Activated T-cell treated with anti-CD3 and anti-CD28 coated beads, Interleukin-2, amount 50 U/mL, for 24 hours (primary cell): Measurements from ENCODE around the gene CARD11.
"Not testable (repeated sequence)": the region's sequence is repeated elsewhere in the genome, so short reads cannot be mapped to it uniquely, and the experiment has no call there.

Experiments
- DNase-seq: peaks from one replicate; pipeline ENCODE4 v3.0.0-alpha.2; 2020
- H3K27ac Mint-ChIP-seq: 2 replicates; pipeline ENCODE4 v1.8.0; 2020; ENCODE audit warnings: mild to moderate bottlenecking, mixed read lengths
- H3K27me3 Mint-ChIP-seq: 2 replicates; pipeline ENCODE4 v1.8.0; 2020; ENCODE audit warnings: mixed read lengths
- H3K36me3 Mint-ChIP-seq: 2 replicates; pipeline ENCODE4 v1.8.0; 2020; ENCODE audit warnings: low read depth, mixed read lengths
- H3K4me1 Mint-ChIP-seq: 2 replicates; pipeline ENCODE4 v1.8.0; 2020; ENCODE audit warnings: low read depth, mixed read lengths
- H3K4me3 Mint-ChIP-seq: 2 replicates; pipeline ENCODE4 v1.8.0; 2020; ENCODE audit warnings: mild to moderate bottlenecking, moderate library complexity, mixed read lengths
- H3K9me3 Mint-ChIP-seq: 2 replicates; pipeline ENCODE4 v1.8.0; 2020; ENCODE audit warnings: mixed read lengths

The CARD11 gene

GRCh38 chr7:2924866-2925840 is 118.5 kb downstream of the CARD11 start:
- Mint-ChIP-seq H3K4me1 (no peaks in the 10 kb centered on the region), H3K27me3 (no peaks in the 10 kb centered on the region), H3K36me3 (peaks cover 81% of the 10 kb centered on the region), H3K4me3 (no peak overlapping the region), H3K27ac (peak overlapping the region; percentile 63), H3K9me3 (no peaks in the 10 kb centered on the region)
- no peak for DNase-seq

DNA sequence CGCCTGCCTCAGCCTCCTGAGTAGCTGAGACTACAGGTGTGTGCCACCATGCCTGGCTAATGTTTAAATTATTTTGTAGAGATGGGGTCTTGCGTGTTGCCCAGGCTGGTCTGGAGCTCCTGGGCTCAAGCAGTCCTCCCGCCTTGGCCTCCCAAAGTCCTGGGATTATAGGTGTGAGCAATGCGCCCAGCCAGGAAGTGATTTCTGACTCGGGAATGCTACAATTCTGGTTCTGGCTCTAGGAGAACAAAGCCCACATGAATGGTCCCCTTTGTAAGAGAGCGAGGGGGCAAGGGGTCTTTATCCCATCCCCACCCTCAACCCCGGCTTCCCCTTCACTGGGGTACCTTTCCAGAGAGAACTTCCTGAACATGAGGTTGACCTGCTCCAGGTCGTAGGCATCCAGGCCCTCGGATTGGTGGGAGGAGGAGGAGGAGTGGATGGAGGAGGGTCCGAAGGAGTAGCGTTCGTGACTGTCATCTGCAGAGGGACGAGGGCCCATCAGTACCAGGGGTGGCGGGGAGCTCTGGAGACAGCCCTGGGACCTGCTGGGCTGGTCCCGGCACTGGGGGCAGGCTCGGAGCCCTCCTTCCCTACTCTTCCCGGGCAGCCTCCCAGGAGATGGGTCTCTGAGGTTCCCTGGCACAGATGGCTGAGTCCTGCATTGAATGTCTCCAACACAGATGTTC is 119.6 kb downstream of the CARD11 start:
- Mint-ChIP-seq H3K36me3 (peaks cover 85% of the 10 kb centered on the region), H3K27ac (peak overlapping the region; percentile 18), H3K27me3 (no peaks in the 10 kb centered on the region), H3K4me1 (no peaks in the 10 kb centered on the region), H3K4me3 (no peak overlapping the region), H3K9me3 (no peaks in the 10 kb centered on the region)
- DNase-seq: no peak

GRCh38 chr7:2923291-2923781 is 120.3 kb downstream of the CARD11 start:
- DNase-seq: no peak
- H3K27me3 Mint-ChIP-seq: no peaks in the 10 kb centered on the region

DNA sequence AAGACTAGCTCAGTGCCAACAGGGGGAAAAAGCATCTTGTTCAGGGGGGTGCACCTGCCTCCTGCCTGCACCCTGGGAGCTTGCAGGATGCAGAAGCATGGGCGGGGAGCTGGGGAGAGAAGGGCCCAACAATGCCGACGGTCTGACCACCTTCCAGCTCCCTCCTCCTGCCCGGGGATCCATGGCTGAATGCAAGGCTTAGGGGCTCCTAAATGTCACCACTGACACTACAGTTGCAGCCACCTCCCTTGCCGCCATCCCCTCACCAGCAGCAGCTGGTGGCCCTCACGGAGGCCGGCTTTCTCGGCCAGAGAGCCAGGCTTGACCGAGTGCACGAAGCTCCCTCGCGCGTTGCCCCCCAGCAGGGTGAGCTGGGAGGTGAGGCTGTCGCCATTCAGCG is 120.8 kb downstream of the CARD11 start:
- no peaks in the 10 kb centered on the region for H3K9me3 Mint-ChIP-seq
- no peaks in the 10 kb centered on the region for H3K27me3 Mint-ChIP-seq
- H3K4me3 Mint-ChIP-seq: no peak overlapping the region
- no peak for DNase-seq
- H3K36me3 Mint-ChIP-seq: peaks cover 88% of the 10 kb centered on the region
- H3K27ac Mint-ChIP-seq: no peak overlapping the region
- no peaks in the 10 kb centered on the region for H3K4me1 Mint-ChIP-seq

More at GRCh38 chr7:2923291-2923781, 120.3 kb downstream of the CARD11 start:
- no peak overlapping the region for H3K4me3 Mint-ChIP-seq
- no peaks in the 10 kb centered on the region for H3K9me3 Mint-ChIP-seq
- H3K36me3 Mint-ChIP-seq: peaks cover 86% of the 10 kb centered on the region
- H3K27ac Mint-ChIP-seq: peak overlapping the region; percentile 18
- H3K4me1 Mint-ChIP-seq: no peaks in the 10 kb centered on the region

- H3K27me3 Mint-ChIP-seq: no peaks in the 10 kb centered on the region
- H3K27ac Mint-ChIP-seq: no peak overlapping the region
- H3K36me3 Mint-ChIP-seq: peaks cover 89% of the 10 kb centered on the region
- H3K4me1 Mint-ChIP-seq: no peaks in the 10 kb centered on the region
- DNase-seq: no peak
- no peaks in the 10 kb centered on the region for H3K9me3 Mint-ChIP-seq
- H3K4me3 Mint-ChIP-seq: no peak overlapping the region
Measured at GRCh38 chr7:2922348-2922691, 121.3 kb downstream of the CARD11 start.

DNA sequence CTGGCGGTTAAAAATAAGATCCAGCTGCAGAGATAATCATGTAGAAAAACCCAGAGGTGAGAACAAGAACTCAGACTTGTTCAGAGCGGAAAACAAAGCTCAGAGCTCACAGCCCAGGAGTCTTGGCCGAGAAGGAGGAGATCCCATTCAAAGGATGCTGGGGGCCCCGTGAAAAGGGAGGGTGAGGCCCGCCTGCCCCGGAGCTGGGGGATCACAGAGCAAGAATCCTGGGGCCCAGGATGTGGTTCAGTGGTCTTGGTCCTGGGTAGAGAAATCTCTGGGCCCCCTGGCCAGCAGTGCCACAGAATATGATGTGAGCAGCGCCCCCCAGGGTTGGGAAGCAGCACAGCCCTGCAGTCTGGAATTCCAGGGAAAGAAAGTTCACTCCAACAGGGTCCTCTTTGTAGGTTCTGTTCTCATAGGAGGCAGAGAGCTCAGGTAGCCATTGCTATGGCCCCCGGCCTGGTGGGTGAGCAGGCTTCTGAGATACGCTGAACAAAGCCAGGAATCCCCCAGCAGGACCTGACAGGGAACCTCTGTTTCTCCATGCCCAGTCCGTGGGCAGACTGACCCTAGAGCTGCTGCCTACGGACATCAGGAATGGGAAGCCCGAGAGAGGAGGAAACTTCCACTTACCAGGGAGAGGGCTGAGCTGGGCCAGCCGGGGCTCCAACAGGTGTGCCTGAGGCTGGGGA is 121.9 kb downstream of the CARD11 start:
- no peaks in the 10 kb centered on the region for H3K4me1 Mint-ChIP-seq
- H3K27ac Mint-ChIP-seq: peak overlapping the region; percentile 18
- H3K9me3 Mint-ChIP-seq: no peaks in the 10 kb centered on the region
- H3K4me3 Mint-ChIP-seq: no peak overlapping the region
- peaks cover 91% of the 10 kb centered on the region for H3K36me3 Mint-ChIP-seq
- H3K27me3 Mint-ChIP-seq: no peaks in the 10 kb centered on the region
- DNase-seq: no peak

- H3K27me3 Mint-ChIP-seq: no peaks in the 10 kb centered on the region
- H3K36me3 Mint-ChIP-seq: peaks cover 91% of the 10 kb centered on the region
- no peak overlapping the region for H3K4me3 Mint-ChIP-seq
- H3K4me1 Mint-ChIP-seq: no peaks in the 10 kb centered on the region
- H3K27ac Mint-ChIP-seq: peak overlapping the region; percentile 18
- no peaks in the 10 kb centered on the region for H3K9me3 Mint-ChIP-seq
- DNase-seq: no peak
Measured at GRCh38 chr7:2920956-2921652, 122.6 kb downstream of the CARD11 start.

- H3K27me3 Mint-ChIP-seq, H3K4me1 Mint-ChIP-seq, DNase-seq, H3K4me3 Mint-ChIP-seq, H3K9me3 Mint-ChIP-seq, H3K27ac Mint-ChIP-seq: not testable (repeated sequence)
- H3K36me3 Mint-ChIP-seq: peaks cover 92% of the 10 kb centered on the region
Measured at GRCh38 chr7:2920480-2920879, 123.2 kb downstream of the CARD11 start.

GRCh38 chr7:2920041-2920440 is 123.6 kb downstream of the CARD11 start:
- H3K36me3 Mint-ChIP-seq: peaks cover 93% of the 10 kb centered on the region
- DNase-seq: no peak
- H3K27ac Mint-ChIP-seq: no peak overlapping the region
- no peaks in the 10 kb centered on the region for H3K27me3 Mint-ChIP-seq
- no peaks in the 10 kb centered on the region for H3K4me1 Mint-ChIP-seq
- H3K4me3 Mint-ChIP-seq: no peak overlapping the region
- H3K9me3 Mint-ChIP-seq: no peaks in the 10 kb centered on the region

- peak overlapping the region; percentile 53 for H3K27ac Mint-ChIP-seq
- H3K4me1 Mint-ChIP-seq: no peaks in the 10 kb centered on the region
- H3K27me3 Mint-ChIP-seq: no peaks in the 10 kb centered on the region
- peaks cover 96% of the 10 kb centered on the region for H3K36me3 Mint-ChIP-seq
- H3K9me3 Mint-ChIP-seq: no peaks in the 10 kb centered on the region
- DNase-seq: no peak
- H3K4me3 Mint-ChIP-seq: no peak overlapping the region
Measured at GRCh38 chr7:2919256-2919655, 124.4 kb downstream of the CARD11 start.

DNA sequence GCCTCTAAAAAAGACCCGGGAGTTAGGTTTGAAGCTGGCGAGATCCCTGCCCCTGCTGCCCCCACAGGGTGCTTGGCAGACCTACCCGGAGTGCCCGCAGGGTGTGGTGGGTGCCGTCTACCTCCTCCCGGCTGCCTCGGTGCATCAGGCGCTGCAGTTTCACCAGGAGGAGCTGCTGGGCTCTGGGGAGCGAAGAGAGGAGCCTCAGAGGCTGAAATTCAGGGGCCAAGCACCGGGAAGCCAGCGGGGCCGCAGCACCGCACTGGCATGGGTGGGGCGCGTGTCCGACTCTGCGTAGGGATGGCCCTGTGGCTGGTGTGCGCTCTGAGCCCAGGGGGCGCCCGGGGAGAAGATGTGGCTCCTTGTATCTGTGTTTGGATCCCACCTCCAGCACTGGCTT is 125.3 kb downstream of the CARD11 start:
- Mint-ChIP-seq H3K9me3 (no peaks in the 10 kb centered on the region), H3K27me3 (no peaks in the 10 kb centered on the region), H3K27ac (no peak overlapping the region), H3K4me1 (no peaks in the 10 kb centered on the region), H3K4me3 (no peak overlapping the region), H3K36me3 (peaks cover 93% of the 10 kb centered on the region)
- no peak for DNase-seq

- no peaks in the 10 kb centered on the region for H3K9me3 Mint-ChIP-seq
- no peak overlapping the region for H3K27ac Mint-ChIP-seq
- H3K27me3 Mint-ChIP-seq: no peaks in the 10 kb centered on the region
- H3K36me3 Mint-ChIP-seq: peaks cover 88% of the 10 kb centered on the region
- no peak overlapping the region for H3K4me3 Mint-ChIP-seq
- no peaks in the 10 kb centered on the region for H3K4me1 Mint-ChIP-seq
- DNase-seq: no peak
Measured at GRCh38 chr7:2915023-2915422, 128.6 kb downstream of the CARD11 start.

- Mint-ChIP-seq H3K4me3 (no peak overlapping the region), H3K27me3 (no peaks in the 10 kb centered on the region), H3K4me1 (no peaks in the 10 kb centered on the region), H3K27ac (peak overlapping the region; percentile 40), H3K9me3 (no peaks in the 10 kb centered on the region), H3K36me3 (peaks cover 84% of the 10 kb centered on the region)
- no peak for DNase-seq
Measured at GRCh38 chr7:2913760-2914387, 129.8 kb downstream of the CARD11 start.
